Kidney (tissue), 14 donors: Measurements from ENCODE around the gene GPX5. TPM values are rescaled to one million over a fixed set of nuclear protein-coding genes. Genes with fewer than 3 reads are reported as not detected.
"Not testable (repeated sequence)": the region's sequence is repeated elsewhere in the genome, so short reads cannot be mapped to it uniquely, and the experiment has no call there.

ENCODE experiments used
- DNase-seq, 5 donors: peaks; one replicate each; pipeline ENCODE4 v3.0.0-alpha.2; 2013 to 2020
- FAIRE-seq: peaks from 2 replicates; lab custom pipeline; 2012; peaks lifted over from hg19 to GRCh38; lab: Jason Lieb, UNC
- H3K27ac ChIP-seq, 2 donors: one replicate each; pipeline ENCODE4 v1.7.0; 2013; ENCODE audit warnings: low read depth in 2 of 2, low read length in 2 of 2, inconsistent platforms in 1 of 2
- H3K27me3 ChIP-seq: one replicate; pipeline ENCODE4 v1.7.1; 2013; ENCODE audit warnings: low read length, inconsistent platforms; ENCODE audit not compliant: control insufficient read depth, insufficient read depth
- H3K36me3 ChIP-seq, 3 donors: one replicate each; pipeline versions ENCODE4 v1.7.0 to v1.7.1; 2013; ENCODE audit warnings: low read length in 3 of 3, control low read depth in 1 of 3, inconsistent platforms in 1 of 3; ENCODE audit not compliant: insufficient read depth in 3 of 3, control insufficient read depth in 2 of 3
- H3K4me1 ChIP-seq, 3 donors: one replicate each; pipeline versions ENCODE4 v1.7.0 to v1.7.1; 2013; ENCODE audit warnings: low read length in 3 of 3, inconsistent platforms in 1 of 3, low read depth in 1 of 3; ENCODE audit not compliant: control insufficient read depth in 2 of 3, insufficient read depth in 2 of 3
- H3K4me3 ChIP-seq, 3 donors: one replicate each; pipeline versions ENCODE4 v1.7.0 to v1.8.1; 2013; ENCODE audit warnings: low read length in 3 of 3, control low read depth in 1 of 3, inconsistent platforms in 1 of 3
- H3K9ac ChIP-seq, 3 donors: one replicate each; pipeline versions ENCODE4 v1.7.0 to v1.7.1; 2013; ENCODE audit warnings: low read length in 3 of 3, control low read depth in 1 of 3, inconsistent platforms in 1 of 3
- H3K9me3 ChIP-seq, 3 donors: one replicate each; pipeline versions ENCODE4 v1.7.0 to v1.7.1; 2013; ENCODE audit warnings: low read length in 3 of 3, control low read depth in 1 of 3, inconsistent platforms in 1 of 3; ENCODE audit not compliant: control insufficient read depth in 2 of 3, insufficient read depth in 1 of 3
- intact Hi-C: fragments of 100-400 bp; cut with DNase I; formaldehyde crosslinking; loops from one replicate; pipeline ENCODE4 v1.11.1; 2022
- polyA plus RNA-seq: library from polyadenylated mRNA; stranded (reverse); fragments of 350-450 nt; fragmentation: Illumina TruSeq; extraction: RNeasy Lipid Tissue Mini Kit (QIAGEN cat#74804); gene quantifications from one replicate; pipeline ENCODE4 v1.2.3, GENCODE V29; 2014; ENCODE audit warnings: low read depth, low replicate concordance; ENCODE audit not compliant: insufficient read depth
- total RNA-seq: library from RNA; stranded (reverse); fragmentation: NEBNext Ultra II Directional; extraction: Animal tissue kit (Norgen Biotek cat#: 25700); gene quantifications from one replicate; pipeline ENCODE4 v1.2.1, GENCODE V29; 2021
- TF ChIP-seq, protein P1 (sequence below): IDR thresholded peaks from 3 replicates; pipeline ENCODE4 v1.5.1; 2012; ENCODE audit warnings: mild to moderate bottlenecking, moderate library complexity, borderline replicate concordance; ENCODE audit not compliant: insufficient read depth; ENCODE audit errors: extremely low read depth
- donor health status: control.
- donor health status: control.
- donor health status: control.
- donor health status: control.
- donor health status: control.
- donor health status: DM: yes; HTN: yes; CAD: no.
- donor health status: Normal renal cell carcinoma (clear cell type).

GPX5 gene
- total and polyA plus RNA-seq, 2 donors from 2014 or later = not detected

DNA sequence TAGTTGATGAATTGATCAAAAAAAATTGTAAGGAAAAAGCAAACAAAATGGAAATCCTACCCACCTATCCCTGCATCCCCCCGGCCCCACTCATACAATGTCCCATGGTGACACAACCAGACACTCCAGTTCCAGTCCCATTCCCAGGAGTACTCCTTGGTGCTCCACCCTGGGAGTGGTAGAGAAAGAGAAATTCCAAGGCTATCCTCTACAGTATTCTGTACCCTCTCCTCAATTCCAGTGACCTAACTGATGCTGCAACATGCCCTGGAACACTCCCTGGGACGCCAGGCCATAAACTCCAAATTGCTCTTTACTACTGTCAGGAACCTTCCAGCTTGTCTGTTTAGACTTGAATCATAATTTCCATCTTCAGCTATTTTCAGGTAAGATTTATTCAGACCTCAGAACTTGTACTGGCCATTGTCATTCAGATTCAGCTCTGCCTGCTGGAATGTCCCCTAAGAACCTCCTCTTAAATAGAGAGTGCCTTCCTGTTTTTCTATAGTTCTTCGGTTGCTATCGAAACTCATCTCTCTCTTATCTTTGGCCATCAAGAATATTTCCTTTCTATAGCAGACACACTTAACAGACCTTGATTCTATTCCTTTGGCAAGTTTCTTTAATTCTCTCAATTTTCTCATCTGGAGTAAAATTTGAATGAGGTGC is 18.7 kb upstream of the GPX5 start:
- Histone ChIP-seq H3K4me1 (no peaks in the 10 kb centered on the region), H3K36me3 (no peaks in the 10 kb centered on the region), H3K4me3 (no peak overlapping the region), H3K9me3 (no peaks in the 10 kb centered on the region), H3K27me3 (no peaks in the 10 kb centered on the region), H3K27ac (no peak overlapping the region), H3K9ac (no peak overlapping the region)
- intact Hi-C loops = no loop called here
- FAIRE-seq = no peak
- TF ChIP-seq, protein P1, sequence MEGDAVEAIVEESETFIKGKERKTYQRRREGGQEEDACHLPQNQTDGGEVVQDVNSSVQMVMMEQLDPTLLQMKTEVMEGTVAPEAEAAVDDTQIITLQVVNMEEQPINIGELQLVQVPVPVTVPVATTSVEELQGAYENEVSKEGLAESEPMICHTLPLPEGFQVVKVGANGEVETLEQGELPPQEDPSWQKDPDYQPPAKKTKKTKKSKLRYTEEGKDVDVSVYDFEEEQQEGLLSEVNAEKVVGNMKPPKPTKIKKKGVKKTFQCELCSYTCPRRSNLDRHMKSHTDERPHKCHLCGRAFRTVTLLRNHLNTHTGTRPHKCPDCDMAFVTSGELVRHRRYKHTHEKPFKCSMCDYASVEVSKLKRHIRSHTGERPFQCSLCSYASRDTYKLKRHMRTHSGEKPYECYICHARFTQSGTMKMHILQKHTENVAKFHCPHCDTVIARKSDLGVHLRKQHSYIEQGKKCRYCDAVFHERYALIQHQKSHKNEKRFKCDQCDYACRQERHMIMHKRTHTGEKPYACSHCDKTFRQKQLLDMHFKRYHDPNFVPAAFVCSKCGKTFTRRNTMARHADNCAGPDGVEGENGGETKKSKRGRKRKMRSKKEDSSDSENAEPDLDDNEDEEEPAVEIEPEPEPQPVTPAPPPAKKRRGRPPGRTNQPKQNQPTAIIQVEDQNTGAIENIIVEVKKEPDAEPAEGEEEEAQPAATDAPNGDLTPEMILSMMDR = no peak
- DNase-seq = no peak

DNA sequence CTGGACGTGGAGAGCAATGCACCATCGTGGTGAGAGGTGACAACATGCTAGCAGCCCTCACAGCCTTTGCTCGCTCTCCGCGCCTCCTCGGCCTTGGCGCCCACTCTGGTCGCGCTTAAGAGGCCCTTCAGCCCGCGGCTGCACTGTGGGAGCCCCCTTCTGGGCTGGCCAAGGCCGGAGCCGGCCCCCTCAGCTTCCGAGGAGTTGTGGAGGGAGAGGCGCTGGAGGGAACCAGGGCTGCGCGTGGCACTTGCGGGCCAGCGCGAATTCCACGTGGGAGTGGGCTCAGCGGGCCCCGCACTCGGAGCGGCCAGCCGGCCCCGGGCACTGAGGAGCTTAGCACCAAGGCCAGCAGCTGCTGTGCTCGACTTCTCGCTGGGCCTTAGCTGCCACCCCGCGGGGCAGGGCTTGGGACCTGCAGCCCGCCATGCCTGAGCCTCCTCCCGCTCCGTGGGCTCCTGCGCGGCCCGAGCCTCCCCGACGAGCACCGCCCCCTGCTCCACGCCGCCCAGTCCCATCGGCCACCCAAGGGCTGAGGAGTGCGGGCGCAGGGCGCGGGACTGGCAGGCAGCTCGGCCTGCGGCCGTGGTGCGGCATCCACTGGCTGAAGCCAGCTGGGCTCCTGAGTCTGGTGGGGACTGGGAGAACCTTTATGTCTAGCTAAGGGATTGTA is 13.9 kb upstream of the GPX5 start:
- DNase-seq = no peak
- no peaks in the 10 kb centered on the region for H3K9me3 ChIP-seq
- no peak for FAIRE-seq
- H3K4me3 ChIP-seq = no peak overlapping the region
- TF ChIP-seq, protein P1 = no peak
- no peaks in the 10 kb centered on the region for H3K4me1 ChIP-seq
- H3K27ac ChIP-seq = no peak overlapping the region
- no peaks in the 10 kb centered on the region for H3K27me3 ChIP-seq
- intact Hi-C loops = no loop called here
- no peak overlapping the region for H3K9ac ChIP-seq
- no peaks in the 10 kb centered on the region for H3K36me3 ChIP-seq

DNA sequence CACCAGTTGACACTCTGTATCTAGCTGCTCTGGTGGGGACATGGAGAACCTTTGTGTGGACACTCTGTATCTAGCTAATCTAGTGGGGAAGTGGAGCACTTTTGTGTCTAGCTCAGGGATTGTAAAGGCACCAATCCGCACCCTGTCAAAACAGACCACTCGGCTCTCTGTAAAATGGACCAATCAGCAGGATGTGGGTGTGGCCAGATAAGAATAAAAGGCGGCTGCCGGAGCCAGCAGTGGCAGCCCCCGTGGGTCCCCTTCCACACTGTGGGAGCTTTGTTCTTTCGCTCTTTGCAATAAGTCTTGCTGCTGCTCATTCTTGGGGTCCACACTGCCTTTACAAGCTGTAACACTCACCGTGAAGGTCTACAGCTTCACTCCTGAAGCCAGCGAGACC is 13.3 kb upstream of the GPX5 start:
- H3K27me3 ChIP-seq, H3K4me3 ChIP-seq, intact Hi-C loops, H3K36me3 ChIP-seq, FAIRE-seq, H3K4me1 ChIP-seq, H3K9me3 ChIP-seq, DNase-seq, H3K27ac ChIP-seq, H3K9ac ChIP-seq: not testable (repeated sequence)

DNA sequence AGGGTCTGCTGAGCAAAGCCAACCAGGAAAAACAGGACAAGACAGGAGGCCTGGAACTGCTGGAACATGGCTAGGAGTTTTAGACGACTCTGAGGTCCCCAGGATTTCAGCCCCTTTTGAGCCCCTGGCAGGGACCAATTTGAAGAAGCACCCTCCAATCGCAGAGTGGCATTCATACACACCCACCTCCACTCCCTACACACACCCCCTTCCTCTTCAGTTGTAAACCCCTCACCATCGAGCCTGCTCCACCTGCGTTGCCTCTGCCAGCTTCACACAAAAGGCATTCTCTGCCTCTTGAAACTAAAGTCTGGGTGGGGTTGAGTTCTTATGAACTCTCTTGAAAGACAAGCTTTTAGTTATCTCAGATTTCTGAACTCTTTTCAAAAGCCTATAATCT is 10.0 kb upstream of the GPX5 start, which contains the start of gene GPX6:
Gene GPX6 (minus strand): TSS at position 118 of the 400 bp plus-strand sequence. CDS start 50 bp downstream, at position 68.
- Histone ChIP-seq H3K4me1 (no peaks in the 10 kb centered on the region), H3K9me3 (no peaks in the 10 kb centered on the region), H3K9ac (no peak within 1 kb of the TSS), H3K4me3 (no peak within 1 kb of the TSS), H3K27me3 (no peaks in the 10 kb centered on the region), H3K27ac (no peak within 1 kb of the TSS), H3K36me3 (no peaks in the 10 kb centered on the region)
- intact Hi-C loops = no loop called here
- DNase-seq = no peak
- FAIRE-seq = no peak
- TF ChIP-seq, protein P1 = no peak
